ENCODE data around the gene SETD5. TPM values are rescaled to one million over a fixed set of nuclear protein-coding genes. Genes with fewer than 3 reads are reported as not detected.

The SETD5 gene
- total RNA-seq, 1 donor from 2014 or later, result 167 TPM

GRCh38 chr3:9473496-9474065 lies 76.2 kb downstream of the SETD5 start:
- Histone ChIP-seq H3K36me3 (ENCODE audit: insufficient read depth, low read length) (peaks cover 92% of the 10 kb centered on the region), H2AFZ (ENCODE audit: low read depth, low read length) (no peak overlapping the region), H3K4me2 (ENCODE audit: low read length) (no peak overlapping the region), H3K9ac (ENCODE audit: low read length) (no peak overlapping the region), H3K4me1 (ENCODE audit: insufficient read depth, low read length) (no peaks in the 10 kb centered on the region), H3K79me2 (ENCODE audit: insufficient read depth, low read length) (peaks cover 60% of the 10 kb centered on the region), H3K4me3 (ENCODE audit: insufficient read depth, low read depth, low read length) (no peak overlapping the region), H3K9me3 (ENCODE audit: insufficient read depth, low read depth, low read length) (no peaks in the 10 kb centered on the region), H4K20me1 (ENCODE audit: insufficient read depth, low read length) (peaks cover 85% of the 10 kb centered on the region), H3K27me3 (ENCODE audit: insufficient read depth, low read length) (no peaks in the 10 kb centered on the region), H3K27ac (ENCODE audit: low read depth, low read length) (no peak overlapping the region)
- H3K9me3 Mint-ChIP-seq (ENCODE audit: unreplicated experiment), result no peaks in the 10 kb centered on the region
- H3K27me3 Mint-ChIP-seq (ENCODE audit: low read depth, unreplicated experiment), result no peaks in the 10 kb centered on the region
- no peak overlapping the region for H3K27ac Mint-ChIP-seq (ENCODE audit: unreplicated experiment)
- DNase-seq (ENCODE audit: low read depth), result no peak
- TF ChIP-seq, protein P1, sequence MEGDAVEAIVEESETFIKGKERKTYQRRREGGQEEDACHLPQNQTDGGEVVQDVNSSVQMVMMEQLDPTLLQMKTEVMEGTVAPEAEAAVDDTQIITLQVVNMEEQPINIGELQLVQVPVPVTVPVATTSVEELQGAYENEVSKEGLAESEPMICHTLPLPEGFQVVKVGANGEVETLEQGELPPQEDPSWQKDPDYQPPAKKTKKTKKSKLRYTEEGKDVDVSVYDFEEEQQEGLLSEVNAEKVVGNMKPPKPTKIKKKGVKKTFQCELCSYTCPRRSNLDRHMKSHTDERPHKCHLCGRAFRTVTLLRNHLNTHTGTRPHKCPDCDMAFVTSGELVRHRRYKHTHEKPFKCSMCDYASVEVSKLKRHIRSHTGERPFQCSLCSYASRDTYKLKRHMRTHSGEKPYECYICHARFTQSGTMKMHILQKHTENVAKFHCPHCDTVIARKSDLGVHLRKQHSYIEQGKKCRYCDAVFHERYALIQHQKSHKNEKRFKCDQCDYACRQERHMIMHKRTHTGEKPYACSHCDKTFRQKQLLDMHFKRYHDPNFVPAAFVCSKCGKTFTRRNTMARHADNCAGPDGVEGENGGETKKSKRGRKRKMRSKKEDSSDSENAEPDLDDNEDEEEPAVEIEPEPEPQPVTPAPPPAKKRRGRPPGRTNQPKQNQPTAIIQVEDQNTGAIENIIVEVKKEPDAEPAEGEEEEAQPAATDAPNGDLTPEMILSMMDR (IDR thresholded peaks at IDR 0.05; ENCODE audit: insufficient read depth, low read depth, low read length), result no peak
- TF ChIP-seq EZH2 (IDR thresholded peaks at IDR 0.05; ENCODE audit: insufficient read depth, low read length), result no peak
- H3K4me3 Mint-ChIP-seq (ENCODE audit: unreplicated experiment), result no peak overlapping the region
- no peak for FAIRE-seq
- peaks cover 5% of the 10 kb centered on the region for H3K4me1 Mint-ChIP-seq (ENCODE audit: low read depth, unreplicated experiment)
- H3K36me3 Mint-ChIP-seq (ENCODE audit: low read depth, unreplicated experiment), result peaks cover 42% of the 10 kb centered on the region

DNA sequence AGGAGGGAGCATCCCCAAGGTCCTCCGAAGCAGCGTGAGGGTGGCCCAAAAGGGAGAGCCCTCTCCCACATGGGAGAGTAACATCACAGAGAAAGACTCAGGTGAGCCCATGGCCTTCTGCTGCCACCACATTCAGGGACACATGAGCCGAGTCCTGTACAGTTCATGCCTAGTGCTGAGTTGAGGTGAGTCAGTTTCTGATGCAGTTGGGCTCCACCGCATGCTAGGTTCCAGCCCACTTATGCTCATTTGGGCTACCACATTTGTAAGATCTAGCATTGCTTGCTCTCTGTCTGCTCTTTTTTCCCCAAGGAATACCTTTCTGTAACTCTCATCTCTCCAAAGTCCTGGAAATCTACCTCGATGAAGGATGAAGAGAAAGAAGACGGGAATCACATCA lies 77.1 kb downstream of the SETD5 start:
- peaks cover 87% of the 10 kb centered on the region for H3K36me3 ChIP-seq (ENCODE audit: insufficient read depth, low read length)
- no peak overlapping the region for H3K9ac ChIP-seq (ENCODE audit: low read length)
- H3K4me3 Mint-ChIP-seq (ENCODE audit: unreplicated experiment), result no peak overlapping the region
- H4K20me1 ChIP-seq (ENCODE audit: insufficient read depth, low read length), result peaks cover 85% of the 10 kb centered on the region
- TF ChIP-seq, protein P1 (IDR thresholded peaks at IDR 0.05; ENCODE audit: insufficient read depth, low read depth, low read length), result no peak
- no peak for TF ChIP-seq EZH2 (IDR thresholded peaks at IDR 0.05; ENCODE audit: insufficient read depth, low read length)
- peaks cover 41% of the 10 kb centered on the region for H3K36me3 Mint-ChIP-seq (ENCODE audit: low read depth, unreplicated experiment)
- H3K27ac ChIP-seq (ENCODE audit: low read depth, low read length), result no peak overlapping the region
- DNase-seq (ENCODE audit: low read depth) (no peak), FAIRE-seq (no peak)
- H3K4me1 ChIP-seq (ENCODE audit: insufficient read depth, low read length), result no peaks in the 10 kb centered on the region
- no peaks in the 10 kb centered on the region for H3K9me3 Mint-ChIP-seq (ENCODE audit: unreplicated experiment)
- H3K4me2 ChIP-seq (ENCODE audit: low read length), result no peak overlapping the region
- H3K79me2 ChIP-seq (ENCODE audit: insufficient read depth, low read length), result peaks cover 55% of the 10 kb centered on the region
- H3K27me3 Mint-ChIP-seq (ENCODE audit: low read depth, unreplicated experiment), result no peaks in the 10 kb centered on the region
- H3K9me3 ChIP-seq (ENCODE audit: insufficient read depth, low read depth, low read length), result no peaks in the 10 kb centered on the region
- no peak overlapping the region for H3K27ac Mint-ChIP-seq (ENCODE audit: unreplicated experiment)
- peaks cover 3% of the 10 kb centered on the region for H3K4me1 Mint-ChIP-seq (ENCODE audit: low read depth, unreplicated experiment)
- no peak overlapping the region for H3K4me3 ChIP-seq (ENCODE audit: insufficient read depth, low read depth, low read length)
- H3K27me3 ChIP-seq (ENCODE audit: insufficient read depth, low read length), result no peaks in the 10 kb centered on the region
- H2AFZ ChIP-seq (ENCODE audit: low read depth, low read length), result no peak overlapping the region

DNA sequence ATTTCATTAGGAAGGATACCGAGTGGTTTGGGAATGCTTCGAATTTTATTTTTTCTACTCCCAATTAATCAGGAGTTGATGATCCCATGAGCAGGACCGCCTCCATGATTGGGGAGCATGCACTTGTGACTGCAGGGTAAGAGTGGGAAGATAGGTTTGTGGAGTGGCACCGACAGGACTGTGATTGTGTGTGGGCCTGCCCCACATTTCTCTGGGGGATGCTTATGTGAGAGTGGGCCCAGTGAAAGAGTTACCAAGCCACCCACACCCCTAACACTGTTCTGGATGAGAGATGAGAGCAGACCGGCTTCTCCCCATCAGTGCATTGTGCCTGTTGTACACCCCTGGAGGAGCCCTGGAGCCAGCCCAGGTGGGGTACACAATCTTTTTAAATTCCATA lies 79.5 kb downstream of the SETD5 start:
- no peak overlapping the region for H3K27ac ChIP-seq (ENCODE audit: low read depth, low read length)
- TF ChIP-seq EZH2 (IDR thresholded peaks at IDR 0.05; ENCODE audit: insufficient read depth, low read length), result no peak
- TF ChIP-seq, protein P1 (IDR thresholded peaks at IDR 0.05; ENCODE audit: insufficient read depth, low read depth, low read length), result no peak
- peaks cover 81% of the 10 kb centered on the region for H3K36me3 ChIP-seq (ENCODE audit: insufficient read depth, low read length)
- no peaks in the 10 kb centered on the region for H3K9me3 Mint-ChIP-seq (ENCODE audit: unreplicated experiment)
- H3K27ac Mint-ChIP-seq (ENCODE audit: unreplicated experiment), result no peak overlapping the region
- FAIRE-seq, result no peak
- peaks cover 34% of the 10 kb centered on the region for H3K79me2 ChIP-seq (ENCODE audit: insufficient read depth, low read length)
- no peaks in the 10 kb centered on the region for H3K27me3 Mint-ChIP-seq (ENCODE audit: low read depth, unreplicated experiment)
- H3K4me1 Mint-ChIP-seq (ENCODE audit: low read depth, unreplicated experiment), result peaks cover 3% of the 10 kb centered on the region
- H3K4me3 ChIP-seq (ENCODE audit: insufficient read depth, low read depth, low read length), result no peak overlapping the region
- H3K27me3 ChIP-seq (ENCODE audit: insufficient read depth, low read length), result no peaks in the 10 kb centered on the region
- no peak for DNase-seq (ENCODE audit: low read depth)
- no peak overlapping the region for H3K4me3 Mint-ChIP-seq (ENCODE audit: unreplicated experiment)
- H3K36me3 Mint-ChIP-seq (ENCODE audit: low read depth, unreplicated experiment), result peaks cover 39% of the 10 kb centered on the region
- H3K4me1 ChIP-seq (ENCODE audit: insufficient read depth, low read length), result no peaks in the 10 kb centered on the region
- H3K9ac ChIP-seq (ENCODE audit: low read length), result no peak overlapping the region
- no peaks in the 10 kb centered on the region for H3K9me3 ChIP-seq (ENCODE audit: insufficient read depth, low read depth, low read length)
- peaks cover 63% of the 10 kb centered on the region for H4K20me1 ChIP-seq (ENCODE audit: insufficient read depth, low read length)
- no peak overlapping the region for H2AFZ ChIP-seq (ENCODE audit: low read depth, low read length)
- no peak overlapping the region for H3K4me2 ChIP-seq (ENCODE audit: low read length)

Data from astrocyte (in vitro differentiated cells and primary cell).